Stimulated activated CD4-positive, alpha-beta T cell treated with anti-CD3 and anti-CD28 coated beads, TNF-alpha, amount 100 ng/mL, for 4 hours (primary cell): ENCODE data around the gene SAMD1.

ENCODE experiments used
- DNase-seq, 3 experiments: peaks; one replicate each; pipeline ENCODE4 v3.0.0-alpha.2; 2020; ENCODE audit warnings: low read depth in 3 of 3

Gene SAMD1

DNA sequence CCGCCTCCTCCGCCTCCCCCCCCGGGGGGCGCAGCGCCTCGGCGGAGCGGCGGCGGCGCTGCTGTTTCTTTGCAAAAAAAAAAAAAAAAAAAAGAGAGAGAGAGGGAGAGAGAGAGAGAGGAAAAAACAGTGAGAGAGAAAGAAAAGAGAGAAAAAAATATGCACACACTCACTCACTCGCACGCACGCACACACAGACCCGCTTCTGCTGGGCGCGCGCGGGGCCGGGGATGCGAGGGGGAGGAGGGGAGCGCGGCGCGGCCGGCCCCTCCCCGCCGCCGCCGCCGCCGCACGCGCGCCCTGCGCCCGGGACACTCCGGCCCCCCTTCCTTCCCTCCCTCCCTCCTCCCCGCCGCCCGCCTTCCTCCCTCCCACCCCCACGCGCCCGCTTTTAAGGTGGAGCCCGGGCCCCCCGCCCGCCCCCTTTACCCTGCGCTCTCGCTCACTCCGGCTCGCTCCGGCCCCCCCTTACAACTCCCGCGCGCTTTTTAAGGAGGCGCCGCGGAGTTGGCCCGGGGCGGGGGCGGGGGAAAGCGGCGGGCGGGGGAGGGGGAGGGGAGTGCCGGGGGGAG lies at the start of gene SAMD1:
Gene SAMD1, minus strand, starts transcription at position 243 of the 572 bp plus-strand sequence.
- peak; percentile 73 to 84 (median 81) for DNase-seq

DNA sequence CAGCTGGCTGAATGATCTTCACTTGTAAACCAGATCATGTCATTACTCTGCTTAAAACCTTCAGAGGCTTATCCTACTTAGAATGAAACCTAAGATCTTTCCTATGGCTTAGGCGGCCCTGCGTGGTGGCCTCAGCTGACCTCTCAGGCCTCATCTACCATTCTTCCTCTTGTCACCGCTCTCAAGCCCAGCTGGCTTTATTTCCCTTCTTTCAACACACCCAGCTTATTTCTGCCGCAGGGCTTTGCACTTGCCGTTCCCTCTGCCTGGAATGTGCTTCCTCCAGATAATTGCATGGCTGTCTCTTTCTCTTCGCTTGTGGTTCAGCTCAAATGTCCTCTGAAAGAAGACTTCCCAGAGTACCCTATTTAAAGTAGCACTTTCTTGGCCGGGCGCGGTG lies 49.4 kb upstream of the SAMD1 start:
- no peak for DNase-seq

DNA sequence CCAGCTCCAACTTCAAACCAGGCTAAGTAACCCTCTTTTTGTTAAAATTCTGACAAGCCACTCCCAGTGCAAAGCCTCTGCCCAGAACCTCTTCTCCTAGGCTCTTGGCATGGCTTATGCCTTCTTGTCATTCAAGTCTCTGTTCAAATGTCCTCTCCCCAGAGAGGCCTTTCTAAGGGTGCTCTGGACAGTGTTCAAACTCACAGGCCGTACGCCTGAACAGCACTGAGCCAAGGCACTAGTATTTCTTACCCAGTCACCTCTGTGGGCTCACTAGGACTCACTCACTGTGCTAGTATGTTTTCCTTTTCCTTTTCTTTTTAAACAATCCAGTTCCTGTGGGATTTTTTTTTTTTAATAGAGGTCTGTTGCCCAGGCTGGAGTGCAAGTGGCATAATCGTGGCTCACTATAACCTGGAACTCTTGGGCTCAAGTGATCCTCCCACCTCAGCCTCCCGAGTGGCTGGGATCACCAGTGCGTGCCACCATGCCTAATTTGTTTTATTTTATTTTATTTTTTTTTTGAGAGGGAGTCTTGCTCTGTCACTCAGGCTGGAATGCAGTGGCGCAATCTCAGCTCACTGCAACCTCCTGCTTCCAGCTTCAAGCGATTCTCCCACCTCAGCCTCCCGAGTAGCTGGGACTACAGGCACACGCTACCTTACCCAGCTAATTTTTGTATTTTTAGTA lies 48.2 kb upstream of the SAMD1 start:
- no peak for DNase-seq

DNA sequence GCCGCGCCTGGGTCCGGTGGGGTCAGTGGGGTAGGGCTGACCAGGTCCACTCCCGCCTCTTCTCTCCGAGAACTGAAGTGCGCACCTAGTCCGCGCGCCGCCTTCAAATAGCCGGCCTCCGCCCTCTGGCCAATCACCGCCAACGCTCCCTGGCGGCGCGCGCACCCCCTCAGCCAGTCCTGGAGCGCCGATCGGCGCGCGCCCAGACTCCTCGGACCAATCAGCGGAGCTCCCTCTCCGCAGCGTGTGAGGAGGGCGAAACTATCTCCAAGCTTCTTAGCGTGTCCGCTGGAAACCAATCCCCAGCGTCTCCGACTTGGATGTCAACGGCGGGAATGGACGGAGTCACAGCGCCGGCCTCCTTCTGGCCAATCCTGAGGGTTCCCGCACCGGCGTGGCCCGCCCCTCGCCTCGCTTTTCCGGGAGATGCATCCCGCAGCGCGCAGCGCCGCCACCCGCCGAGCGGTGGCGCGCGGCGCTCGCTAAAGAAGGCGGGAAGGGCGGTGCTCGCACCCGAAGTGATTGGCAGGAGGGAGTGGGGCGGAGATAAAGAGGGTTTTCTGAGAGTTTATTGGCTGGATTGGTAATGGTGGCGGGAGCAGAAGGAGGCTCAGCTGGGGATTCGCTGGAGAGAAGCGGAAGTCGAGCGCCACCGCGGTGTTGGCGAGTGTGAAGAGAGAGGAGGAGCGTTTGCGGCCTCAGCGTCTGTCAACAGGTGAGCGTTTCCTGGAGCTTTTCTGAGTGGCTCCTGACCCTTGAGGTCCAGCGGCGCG lies 46.1 kb upstream of the SAMD1 start, which contains the start of gene ASF1B:
Gene ASF1B, minus strand, starts transcription at position 81 of the 773 bp plus-strand sequence. CDS start 133 bp downstream, outside the sequence.
- DNase-seq: peak; percentile 89 to 94 (median 93)

DNA sequence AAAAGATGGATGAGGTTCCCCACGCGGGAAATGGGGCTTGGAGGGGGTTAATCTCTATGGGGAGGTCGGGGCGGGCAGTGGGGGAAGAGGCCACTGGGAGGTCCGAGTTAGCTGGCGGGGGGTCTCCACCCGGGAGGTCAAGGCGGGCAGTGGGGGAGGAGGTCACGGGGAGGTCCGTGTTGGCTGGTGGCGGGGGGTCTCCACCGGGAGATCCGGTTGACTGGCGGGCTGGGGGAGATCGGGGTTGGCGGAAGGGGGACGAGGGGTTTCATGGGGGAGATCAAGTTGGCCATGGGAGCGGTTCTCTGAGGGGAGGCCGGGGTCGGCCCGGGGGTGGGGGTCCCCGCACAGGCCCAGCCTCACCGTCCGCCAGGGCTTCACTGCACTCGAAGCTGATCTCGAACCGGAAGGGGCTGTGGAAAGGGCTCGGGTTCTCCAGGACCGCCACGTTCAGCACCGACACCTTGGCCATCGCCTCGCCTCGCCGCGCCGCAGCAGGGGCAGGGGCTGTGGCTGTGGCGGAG lies 45.5 kb upstream of the SAMD1 start:
- DNase-seq: no peak

DNA sequence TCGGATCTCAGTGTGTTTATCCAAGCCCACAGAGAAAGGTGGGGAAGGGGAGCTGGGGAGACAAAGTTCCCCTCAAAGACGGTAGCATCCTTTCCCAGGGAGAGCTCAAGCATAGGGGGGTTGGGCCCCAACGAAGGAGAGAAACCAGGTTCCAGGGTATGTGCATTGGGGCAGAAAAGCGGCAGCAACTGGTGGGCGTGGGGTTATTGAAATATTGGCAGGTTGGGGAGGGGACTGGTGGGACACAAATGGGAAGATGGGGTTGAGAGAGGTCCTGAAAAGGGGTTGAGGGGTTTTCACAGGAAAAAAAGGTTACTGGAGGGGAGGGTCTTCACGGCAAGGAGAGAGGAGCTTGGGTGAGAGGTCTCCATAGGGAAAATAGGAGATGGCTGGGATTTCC lies 44.8 kb upstream of the SAMD1 start:
- DNase-seq: no peak

DNA sequence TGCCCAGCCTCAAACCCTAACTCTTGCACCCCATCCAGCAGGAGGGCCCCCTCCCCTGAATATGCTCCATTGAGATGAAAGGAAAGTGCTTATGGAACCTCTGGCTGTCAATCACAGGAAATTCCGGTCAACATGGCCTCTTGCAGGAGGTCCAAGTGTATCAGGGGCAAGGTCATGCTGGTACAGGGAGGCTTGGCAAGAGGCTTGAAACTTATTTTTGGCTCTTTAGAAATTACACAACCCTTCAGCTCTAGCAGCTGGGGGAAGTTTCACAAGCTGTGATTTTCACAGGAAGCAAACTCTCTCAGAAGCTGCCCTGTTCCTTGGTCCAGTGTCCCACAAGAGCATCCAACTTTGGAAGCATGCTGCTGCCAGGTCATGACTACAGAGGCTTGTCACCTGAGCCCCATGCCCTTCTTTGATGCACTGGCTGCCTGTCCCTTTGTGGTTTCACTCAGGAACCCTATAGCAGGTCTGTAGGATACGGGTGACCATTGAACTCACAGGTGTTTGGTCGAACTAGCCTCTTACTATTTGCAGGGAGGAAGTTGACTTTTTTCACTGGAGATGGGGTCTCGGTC lies 37.5 kb upstream of the SAMD1 start:
- no peak for DNase-seq

DNA sequence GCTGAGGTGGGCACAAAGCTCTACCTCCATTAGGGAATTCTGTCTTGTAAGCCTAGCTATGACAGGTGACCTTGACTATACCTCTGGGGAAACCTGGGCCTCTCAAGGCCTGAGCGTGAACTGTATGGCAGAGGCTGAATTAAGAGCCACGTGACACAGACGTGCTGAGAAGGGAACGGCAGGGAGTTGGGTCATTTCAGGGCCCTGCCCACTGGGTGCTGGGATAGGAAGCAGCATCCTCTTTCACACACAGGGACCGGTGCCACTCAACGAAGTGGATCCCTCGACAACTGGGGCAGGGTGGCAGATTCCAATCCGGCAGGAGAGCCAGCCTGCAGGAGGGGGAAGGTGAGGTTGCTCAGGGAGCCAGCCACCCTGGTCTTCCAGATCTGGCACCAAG lies 36.6 kb upstream of the SAMD1 start:
- DNase-seq: no peak

DNA sequence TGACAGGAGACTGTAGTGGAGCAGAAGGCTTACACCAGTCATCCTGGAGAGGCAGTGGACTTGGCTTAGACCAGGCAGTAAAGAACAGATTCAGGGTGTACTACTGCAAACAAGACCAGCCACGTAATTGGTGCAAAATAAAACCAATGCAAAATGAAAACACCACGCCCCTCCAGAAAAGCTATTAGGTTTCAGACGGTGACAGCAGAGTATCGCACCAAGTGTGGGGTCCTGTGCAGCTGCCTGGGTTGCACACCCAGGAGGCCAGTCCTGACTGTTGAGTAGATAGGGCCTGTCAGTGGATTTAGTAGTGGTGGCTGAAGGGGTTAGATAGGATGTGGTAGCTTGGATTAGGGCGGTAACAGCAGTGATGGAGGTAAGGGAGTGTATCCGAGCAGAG lies 32.4 kb upstream of the SAMD1 start:
- DNase-seq: no peak

DNA sequence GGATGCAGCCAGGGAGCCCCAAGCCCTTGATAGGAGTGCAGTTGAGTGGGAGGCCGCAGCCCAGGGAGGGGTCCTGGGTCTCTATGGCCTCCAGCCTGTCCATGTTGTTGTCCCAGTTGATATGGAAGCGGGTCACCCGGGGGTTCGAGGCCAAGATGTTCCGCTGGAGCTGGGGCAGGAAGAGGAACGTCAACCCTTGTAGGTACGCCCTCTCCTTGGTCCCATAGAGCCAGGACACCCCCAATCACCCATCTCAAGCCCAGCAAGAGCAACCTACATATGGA lies 29.9 kb upstream of the SAMD1 start:
- no peak for DNase-seq

DNA sequence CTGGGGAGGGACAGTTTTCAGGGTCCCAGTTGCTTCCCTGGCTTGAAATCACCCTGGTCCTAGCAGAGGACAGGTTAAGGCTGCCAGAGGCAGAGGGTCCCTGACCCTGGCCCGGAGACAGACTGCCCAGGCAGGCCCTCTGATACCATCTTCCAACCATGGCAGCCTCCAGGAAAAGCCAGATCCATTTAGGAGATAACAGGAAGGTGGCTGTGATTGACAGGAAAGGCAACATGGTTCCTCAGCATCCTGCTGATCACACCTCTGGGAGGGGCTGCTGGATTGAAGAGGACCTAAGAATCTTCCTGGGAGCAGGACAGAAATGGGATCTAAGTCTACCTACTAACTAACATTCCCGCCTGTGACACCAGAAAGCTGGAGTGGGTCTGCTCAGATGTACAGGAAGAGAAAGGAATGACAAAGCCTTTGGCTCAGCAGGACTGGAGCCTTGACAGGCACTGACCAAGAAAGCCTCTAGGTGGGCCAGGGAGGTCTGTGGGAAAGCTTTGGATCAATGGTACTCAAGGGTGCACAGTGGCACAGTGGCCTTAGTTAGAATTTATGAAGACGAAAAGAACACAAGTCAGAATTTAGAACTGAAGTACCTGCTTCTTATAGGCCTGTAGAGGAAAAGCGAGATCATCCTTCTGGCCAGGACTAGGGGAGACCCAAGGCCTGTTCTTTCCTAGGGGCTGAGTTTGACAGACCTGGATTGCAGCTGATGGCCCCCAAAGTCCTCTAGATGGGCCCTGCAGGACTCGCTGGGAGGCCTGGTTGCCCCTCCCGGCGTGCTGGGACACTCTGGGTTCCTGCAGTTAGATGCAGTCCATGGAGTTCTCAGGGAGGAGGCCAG lies 29.3 kb upstream of the SAMD1 start:
- DNase-seq: no peak

DNA sequence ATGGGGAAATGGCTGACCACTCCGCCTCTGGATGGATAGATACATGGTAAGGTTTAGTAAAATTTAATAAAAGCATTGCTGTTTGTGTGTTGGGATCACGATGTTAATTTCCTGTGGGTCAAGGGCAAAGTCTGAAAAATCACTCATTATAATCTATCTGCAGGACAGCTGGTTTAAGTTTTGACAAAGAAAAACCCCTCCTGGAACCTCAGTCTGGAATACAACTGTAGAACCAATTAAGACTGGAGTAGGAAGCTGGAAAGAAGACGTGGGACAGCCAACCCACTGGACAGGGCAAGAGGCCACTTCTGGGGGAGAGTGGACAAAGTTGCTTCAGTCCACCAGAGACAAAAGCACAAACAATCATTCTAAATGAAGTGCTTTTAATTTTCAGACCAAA lies 28.6 kb upstream of the SAMD1 start:
- no peak for DNase-seq

DNA sequence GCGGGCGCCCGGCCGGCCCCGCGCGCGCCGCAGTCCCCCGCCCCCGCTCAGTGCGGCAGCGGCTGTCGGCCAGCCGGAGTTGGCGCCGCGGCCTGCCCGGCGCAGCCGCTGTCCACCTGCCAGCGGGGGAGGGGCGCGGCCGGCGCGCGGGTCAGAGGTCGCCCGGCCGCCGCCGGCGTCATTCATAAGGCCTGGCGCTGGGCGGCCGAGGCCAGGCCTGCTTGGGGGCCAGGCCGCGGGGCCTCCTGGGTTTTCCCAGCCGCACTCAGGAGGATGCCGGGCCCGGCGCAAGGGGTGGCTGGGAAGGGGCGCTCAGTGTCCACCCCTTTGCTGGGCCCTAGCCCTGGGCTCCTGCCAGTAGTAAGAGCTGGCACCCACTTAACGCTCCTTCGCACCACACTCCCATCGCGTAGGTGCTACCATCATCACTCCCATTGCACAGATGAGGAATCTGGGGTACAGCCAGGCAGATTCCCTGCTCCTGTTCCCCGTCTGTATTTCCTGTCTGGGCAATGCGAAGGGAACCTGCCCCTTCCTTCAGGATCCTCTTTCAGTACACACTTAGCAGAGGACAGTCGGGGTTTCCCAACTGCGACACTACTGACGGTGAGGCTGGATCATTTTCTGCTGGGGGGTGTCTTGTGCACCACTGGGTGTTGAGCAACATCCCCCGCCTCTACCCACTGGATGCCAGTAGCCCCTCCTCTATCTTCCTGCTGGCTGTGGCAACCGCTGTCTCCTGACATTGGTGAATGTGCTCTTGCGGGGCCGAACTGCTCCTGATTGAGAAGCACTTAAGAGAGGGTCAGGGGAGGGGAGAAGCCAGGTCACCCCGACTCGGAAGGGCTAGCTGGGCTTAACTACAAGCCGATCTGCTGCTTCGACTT lies 27.9 kb upstream of the SAMD1 start:
- no peak for DNase-seq

DNA sequence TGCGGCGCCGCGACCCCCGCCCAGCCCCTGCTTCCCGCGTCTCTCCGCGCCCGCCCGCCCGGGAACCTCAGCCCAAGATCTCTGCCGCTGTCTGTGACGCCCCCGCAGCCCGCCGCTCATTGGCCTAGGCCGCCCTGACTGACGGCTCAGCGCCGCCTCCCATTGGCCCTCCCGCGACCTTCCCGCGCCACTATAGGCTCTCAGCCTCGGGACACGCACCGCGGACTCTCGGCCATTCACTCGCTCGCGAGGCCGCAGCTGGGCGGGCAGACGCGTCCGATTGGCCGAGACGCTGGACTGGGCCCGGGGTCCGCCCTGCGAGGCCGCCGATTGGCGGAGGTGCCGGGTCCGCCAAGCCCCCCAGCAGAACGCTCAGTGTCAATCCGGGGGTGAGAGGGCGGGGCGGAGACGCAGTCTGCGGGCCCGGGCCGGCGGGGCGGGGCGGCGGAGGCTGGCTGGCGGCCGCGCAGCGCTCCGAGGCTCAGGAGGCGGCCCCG lies 27.2 kb upstream of the SAMD1 start, which contains the start of gene PRKACA:
Gene PRKACA, minus strand, starts transcription at position 95 of the 497 bp plus-strand sequence. CDS start 215 bp downstream, outside the sequence.
- peak; percentile 95 to 97 (median 97) for DNase-seq

DNA sequence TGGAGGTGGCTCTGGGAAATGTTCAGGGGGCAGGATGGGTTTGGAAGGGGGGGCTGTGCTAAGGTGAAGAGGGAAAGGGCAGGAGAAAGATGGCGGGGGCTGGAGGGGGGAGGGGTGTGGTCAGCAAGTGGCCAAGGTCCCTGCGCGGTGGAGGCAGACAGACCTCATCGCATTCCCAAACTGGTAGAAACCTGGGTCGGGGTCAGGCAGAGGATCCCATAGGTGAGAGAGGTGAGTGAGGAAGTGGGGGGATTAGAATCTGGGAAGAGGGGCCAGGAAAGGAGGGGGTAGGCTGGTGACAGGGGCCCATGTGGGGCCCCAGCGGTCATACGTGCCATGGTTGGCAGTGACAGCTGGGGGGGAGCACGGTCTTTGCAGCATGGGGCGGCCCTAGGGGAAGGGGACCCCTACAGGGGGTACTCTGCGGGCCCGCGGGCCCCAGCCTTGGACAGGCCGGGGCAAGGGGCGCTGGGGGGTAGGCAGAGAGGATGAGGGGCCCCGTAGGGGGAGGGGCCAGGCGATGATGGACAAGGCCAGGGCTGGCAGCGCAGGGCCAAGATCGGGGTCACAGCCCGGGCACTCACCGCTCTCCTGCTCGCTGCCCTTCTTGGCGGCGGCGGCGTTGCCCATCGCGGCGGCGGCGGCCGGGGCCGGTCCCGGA lies 26.5 kb upstream of the SAMD1 start:
- DNase-seq: no peak

DNA sequence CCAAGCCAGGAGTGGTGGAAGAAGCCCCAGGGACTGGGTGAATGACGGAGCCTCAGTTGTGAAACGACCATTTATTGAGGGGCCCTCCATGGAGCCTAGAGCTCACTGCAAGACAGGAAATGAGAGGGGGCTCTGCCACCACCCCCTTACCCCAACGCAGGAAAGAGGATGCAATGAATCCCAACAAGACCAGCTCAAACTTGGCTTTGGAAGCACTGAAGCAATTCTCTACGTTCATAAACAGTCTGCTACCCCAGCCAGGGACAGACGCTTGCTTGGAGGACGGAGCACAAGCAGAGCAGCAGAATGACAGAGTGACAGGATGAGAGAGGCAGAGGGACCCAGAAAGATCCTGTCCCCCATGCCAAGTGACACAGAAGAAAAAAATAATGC lies 26.0 kb upstream of the SAMD1 start:
- no peak for DNase-seq

DNA sequence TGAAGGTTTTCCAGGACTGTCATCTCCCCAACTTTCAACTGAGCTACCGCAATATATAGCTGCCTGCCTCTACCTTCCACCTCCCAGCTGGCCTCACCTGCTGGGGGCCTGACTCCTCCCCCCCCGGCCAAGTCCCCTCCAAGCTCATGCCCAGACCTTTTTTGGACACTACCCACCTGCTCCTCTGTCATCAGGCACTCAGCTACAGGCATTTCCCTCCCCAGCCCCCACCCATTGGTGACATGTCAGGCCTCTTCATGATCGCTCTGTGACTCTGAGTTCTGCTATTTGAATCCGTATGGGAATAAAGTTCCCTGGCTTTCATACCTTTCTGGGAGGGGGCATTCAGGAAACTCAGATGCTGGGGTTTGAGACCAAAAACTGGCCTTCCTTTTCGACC lies 25.2 kb upstream of the SAMD1 start:
- DNase-seq: no peak

DNA sequence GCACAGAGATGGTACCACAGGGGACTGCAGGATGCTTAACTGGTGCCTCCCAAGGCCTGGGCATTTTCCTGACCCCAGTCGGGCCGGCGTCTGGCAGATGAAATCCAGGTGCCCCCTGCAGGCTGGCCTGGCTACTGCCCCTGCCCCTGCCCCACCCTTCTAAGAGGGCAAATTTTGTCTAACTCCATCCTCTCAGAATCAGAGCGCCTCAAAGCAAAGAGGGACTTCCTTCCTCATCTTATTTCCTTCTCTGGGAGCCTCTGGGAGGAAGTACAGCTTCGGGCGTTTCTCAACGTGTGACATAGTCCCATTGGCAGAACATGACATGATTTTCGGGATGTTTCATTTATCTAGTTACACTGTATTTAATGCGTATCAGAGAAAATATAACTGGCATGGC lies 24.3 kb upstream of the SAMD1 start:
- DNase-seq: peak; percentile 30 to 37 (median 31)

DNA sequence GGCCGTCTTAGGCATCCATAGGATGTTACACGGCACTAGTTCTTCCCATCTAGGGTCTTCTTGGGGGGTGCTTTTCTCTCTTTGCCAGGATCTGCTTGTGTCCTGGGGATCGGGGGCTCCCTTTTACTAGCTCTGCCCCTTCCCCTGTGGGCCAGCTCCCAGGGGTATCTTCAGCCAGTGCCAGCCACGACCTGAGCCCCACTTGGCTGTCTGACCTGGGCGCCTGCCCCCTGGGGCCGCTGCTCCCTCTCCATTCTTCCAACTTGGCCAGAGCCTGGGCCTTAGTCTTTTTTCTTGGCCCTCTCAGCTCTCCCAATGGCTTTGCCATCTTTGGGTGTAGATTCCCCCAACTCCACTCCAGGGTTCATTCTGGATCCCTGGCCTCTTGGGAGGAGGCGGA lies 23.9 kb upstream of the SAMD1 start:
- no peak for DNase-seq
